SK-N-DZ (cell line): Measurements from ENCODE around the gene TOX4.

ENCODE experiments used
- DNase-seq: peaks from one replicate; pipeline ENCODE4 v3.0.0-alpha.2; 2015; ENCODE audit warnings: low spot score

The TOX4 gene

DNA sequence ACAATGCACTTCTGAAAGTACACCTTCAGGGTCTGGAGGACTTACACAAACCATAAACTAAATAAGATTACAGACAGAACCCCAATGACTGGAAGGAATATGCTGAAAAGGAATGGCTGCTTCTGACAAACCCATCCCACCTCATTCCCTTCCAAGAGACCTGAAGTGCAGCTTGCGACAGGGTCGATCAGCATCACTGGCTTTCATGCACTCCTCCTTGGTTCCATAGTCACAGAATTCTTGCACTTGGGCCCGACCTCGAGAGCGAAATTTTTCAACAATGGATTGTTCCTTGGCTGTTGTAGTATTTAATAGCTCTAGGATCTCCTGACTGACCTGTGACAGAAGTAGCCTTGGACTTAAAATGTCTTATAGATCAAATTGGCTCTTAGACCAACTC, 24.6 kb downstream of the TOX4 start:
- DNase-seq: no peak

DNA sequence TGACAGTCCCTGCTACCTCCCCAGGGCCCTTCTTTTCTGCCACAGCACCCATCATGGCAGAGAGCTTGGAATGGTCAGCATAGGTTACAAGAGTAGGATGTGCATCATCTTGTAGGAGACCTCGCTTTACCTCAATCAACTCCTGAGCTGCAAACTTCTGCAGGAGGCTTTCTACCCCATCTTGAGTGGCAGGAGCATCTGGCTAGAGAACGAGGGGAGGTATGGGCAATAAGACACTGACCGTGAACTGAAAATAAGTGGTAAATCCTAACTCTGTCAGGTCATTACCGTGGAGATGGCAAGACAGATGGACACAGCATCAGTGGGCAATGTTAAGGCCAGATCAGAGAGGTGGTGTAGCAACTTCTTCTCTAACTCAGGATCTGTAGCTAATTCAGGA, 26.4 kb downstream of the TOX4 start:
- DNase-seq: no peak

DNA sequence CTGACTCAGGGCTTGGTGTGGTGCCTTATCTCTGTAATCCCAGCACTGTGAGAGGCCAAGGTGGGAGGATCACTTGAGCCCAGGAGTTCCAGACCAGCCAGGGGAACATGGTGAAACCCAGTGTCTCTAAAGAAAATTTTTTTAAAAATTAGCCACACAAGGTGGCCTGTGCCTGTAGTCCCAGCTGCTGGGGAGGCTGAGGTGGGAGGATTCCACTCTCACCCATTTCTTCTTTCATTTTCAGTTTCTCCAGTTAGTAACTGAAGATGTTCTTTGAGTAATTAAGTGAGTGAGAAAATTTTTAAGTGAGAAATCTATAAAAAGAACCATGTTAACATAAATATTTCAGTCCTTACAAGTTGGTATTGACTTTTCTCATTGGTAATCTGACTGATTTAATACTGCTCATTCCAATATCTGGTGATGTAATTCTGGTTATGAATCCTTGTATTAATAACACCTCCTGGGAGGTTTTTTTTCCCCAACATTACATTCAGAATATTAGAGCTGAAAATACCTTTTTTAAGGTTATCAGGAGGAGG, 28.1 kb downstream of the TOX4 start:
- DNase-seq: no peak

DNA sequence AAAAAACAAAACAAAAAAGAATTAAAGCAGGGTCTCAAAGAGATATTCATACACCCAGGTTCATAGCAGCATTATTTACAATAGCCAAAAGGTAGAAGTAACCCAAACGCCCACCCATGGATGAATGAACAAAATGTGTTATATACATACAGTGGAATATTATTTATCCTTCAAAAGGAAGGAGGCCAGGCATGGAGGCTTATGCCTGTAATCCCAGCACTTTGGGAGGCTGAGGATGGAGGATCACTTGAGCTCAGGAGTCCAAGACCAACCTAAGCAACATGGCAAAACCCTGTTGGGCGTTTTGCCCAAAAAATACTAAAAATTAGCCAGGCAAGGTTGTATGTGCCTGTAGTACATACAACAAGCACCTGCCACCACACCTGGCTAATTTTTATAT, 29.6 kb downstream of the TOX4 start:
- DNase-seq: no peak

DNA sequence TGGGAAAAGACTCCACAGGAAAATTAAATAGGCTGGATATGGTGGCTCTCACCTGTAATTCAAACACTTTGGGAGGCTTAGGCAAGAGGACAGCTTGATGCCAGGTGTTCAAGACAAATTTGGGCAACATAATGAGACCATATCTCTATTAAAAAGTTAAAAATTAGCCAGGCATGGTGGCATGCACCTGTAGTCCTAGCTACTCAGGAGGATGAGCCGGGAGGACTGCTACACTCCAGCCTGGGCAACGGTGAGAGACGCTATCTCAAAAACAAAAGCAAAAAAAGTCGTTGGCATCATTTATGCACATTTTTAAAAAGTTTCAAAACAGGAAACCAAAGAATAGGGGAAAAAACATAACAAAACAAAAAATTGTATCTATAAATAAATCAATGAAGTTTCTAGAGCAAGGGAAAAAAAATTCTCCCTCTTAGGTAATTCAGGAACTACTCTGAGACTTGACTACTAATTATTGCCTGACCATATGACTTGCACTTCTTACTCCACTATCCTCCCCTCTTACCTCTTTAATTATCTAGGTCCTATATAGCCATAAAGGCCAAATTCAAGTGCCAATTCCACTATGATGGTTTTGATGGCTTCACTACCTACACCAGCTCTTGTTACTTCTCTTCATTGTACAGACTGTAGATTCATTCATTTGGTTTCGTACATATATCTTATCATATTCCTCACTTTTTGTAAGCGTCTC, 32.6 kb downstream of the TOX4 start:
- no peak for DNase-seq

DNA sequence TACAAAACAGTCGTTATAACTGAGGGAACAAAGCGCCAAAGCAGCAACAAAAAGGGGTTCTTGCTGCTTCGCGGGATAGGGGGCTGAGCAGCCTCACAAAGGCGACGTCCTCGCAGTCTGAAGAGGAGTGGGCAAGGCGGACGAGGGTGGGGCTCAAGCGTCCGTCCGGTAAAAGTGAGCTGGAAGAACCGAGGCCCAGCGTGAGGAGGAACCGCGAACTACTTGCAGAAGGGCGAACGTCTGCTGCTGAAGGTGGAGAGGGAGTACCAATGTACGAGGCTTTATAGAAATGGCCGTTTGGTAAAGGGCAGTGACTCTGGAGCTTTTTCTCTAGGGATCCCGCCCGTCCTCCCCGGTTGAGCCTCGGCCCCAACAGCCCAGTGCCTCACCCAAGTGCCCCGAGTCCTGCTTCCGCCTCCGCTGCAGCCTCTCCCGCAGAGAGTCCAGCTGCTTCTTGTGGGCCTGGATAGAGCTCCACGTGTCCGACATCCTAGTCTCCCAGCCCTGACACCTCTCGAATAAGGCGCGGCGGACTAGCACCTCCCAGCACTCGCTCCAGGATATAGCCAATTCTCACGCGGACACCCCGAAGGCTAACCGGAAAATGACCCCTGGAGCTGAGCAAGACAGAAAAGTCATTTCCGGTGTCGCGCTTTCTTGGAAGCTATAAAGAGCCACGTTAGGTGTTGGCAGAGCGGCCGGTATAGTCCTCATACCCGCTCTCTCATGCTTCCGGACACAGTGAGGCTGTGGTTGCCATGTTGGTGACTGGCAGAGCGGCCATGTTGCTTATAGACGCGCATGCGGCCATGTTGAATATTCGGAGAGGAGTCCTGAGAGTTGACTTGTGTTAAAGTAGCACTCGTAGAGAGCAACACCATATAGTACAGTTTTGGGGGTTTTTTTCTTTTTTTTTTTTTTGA, 34.0 kb downstream of the TOX4 start, which contains the start of gene METTL3:
TSS of gene METTL3 (minus strand) at position 606 of the 923 bp plus-strand sequence. CDS start at position 489, 117 bp downstream.
- DNase-seq: peak; percentile 98

DNA sequence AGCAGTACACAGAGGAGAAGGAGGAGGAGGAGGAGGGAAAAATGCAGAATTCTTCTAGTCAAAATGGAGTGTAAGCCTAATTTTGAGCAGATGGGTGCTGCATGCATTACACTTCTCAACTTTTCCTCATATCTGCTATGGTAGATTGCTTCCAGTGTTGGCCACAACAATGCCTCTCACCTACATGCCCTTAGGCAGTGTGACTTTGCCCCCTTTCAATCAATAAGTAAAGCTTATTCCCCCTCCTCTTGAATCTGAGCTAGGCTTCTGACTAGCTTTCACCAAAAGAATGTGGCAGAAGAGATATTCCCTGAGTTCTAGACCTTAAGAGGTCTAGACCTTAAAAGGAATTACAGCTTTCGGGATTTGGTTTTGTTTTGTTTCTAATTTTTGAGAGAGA, 37.3 kb downstream of the TOX4 start:
- DNase-seq: no peak

DNA sequence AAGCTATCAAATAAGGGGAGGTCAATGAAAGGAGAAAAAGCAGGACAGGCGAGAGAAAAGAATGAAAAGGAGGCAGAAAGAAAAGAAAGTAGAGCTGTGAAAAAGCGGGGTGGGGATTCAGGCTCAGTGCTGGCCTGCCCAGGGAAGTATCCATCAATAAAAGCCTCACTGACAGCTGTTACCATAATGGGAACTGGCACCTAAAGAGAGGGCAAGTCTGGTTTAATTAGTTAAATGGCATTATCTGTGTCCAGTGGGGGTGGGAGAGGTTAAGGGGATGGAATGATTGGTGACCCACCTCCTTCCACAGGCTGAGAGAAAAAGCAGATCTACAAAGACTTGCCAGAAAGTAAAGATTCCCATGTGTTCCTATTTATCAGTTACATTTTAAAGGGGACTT, 41.7 kb downstream of the TOX4 start:
- DNase-seq: peak; percentile 54

DNA sequence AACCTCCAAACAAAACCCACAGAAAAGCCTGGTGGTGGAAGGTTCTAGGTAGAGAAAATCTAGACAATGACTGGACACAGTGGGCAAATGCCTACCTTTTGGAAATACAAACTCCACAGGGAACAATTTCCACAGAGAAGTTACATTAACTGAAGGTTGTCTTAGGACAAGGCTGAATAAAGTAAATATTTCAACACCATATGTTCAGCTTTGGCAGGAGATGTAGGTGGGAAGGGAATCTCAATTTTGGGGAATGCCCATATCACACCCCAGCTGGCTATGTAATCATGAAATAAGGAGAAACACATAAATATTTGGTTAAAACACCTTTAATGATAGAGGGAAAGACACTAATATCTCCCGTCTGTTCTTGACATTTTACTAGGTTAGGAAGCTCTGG, 43.8 kb downstream of the TOX4 start:
- no peak for DNase-seq

DNA sequence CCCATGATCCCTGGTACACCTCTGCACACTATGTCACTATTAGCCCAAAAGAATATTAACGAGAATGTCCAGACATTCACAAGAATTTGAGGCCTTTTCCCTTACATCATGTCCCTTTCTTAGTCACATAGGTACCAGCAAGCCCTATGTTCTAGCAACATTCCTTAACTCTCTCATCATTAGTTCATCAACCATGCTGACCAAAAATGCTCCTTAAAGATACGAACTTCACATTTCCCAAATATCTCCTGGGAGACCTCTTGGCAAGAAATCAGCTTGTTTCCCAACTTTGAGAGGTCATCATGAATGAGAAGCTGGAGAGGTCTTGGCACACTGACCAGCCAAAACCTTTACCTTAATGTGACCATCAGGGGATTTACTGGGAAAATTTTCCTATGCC, 44.5 kb downstream of the TOX4 start:
- DNase-seq: no peak

DNA sequence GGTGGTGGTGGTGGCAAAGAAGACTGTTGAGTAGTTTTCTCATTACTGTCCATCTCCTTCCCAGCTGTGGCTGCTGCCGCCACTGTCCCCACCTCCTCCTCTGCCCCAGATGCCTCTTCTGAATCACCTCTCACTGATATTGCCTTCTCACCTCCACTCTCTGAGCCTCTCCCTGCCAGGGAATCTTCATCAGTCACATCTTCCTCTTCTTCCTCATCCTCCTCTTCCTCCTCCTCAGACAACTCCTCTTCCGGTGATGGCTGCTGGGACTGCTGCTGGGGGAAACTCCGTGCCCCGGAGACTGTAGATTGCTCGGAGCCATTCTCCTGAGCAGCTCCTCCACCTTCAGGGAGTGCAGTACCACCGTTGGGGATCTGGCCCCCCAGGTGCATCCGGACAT, 46.2 kb downstream of the TOX4 start:
- DNase-seq: no peak

DNA sequence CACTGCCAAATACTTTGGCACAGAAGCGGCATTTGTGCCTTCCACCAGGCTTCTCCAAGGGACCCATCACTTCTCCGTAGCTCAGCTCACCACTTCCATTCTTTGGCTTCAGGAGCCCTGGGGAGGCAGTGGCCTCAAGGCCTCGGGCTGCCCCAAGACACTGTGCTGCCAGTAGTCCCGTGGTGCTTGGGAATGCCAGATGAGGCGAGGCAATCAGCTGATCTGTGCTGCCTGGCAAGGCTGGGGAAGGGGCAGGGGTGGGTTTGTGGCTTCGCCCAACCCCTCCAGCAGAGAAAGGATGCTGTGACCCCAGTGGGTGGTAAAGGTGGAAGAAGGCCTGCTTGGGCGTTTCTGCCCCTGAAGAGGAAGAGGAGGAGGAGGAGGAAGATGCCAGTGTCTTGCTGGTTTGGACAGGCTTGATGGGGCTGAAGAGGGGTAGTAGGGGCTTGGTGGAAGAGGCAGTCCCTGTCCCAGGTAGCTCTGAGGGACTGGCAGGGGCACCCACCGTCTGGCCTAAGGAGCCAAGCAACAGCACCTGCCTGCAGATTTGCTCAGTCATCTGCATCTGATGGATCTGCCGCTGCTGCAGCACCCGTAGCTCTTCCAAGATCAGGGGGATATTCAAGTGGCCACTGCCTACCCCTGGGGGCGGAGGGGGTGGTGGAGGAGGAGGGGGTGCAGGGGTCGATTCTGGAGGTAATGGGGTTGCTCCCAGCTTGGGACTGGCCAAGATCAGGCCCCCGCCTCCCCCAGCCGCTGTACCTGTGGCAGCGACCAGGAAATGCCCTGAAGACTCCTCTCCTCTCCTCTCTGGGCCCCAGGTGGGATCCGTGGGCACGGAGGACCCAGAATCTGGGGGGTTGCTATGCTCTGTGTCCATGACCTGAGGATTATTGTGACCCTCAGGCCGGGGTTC, 47.8 kb downstream of the TOX4 start:
- no peak for DNase-seq

DNA sequence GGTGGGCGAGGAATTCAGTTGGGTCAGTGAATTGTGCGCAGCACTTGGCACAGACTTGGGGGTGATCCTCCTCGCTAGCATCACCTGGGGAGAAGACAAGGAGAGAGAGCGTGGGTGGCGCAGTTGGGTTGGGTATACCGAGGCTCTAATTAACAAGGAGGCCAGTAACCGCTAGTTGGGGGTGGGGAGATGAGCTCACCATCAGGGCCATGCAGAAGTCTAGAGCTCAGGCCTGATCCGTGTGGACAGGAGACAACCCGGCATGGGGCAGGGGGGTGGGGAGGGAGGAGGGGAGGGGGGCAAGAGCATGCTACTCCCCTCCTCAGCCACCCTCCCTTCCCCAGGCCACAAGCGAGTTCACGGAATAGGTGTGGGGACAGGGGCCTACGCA, 48.6 kb downstream of the TOX4 start:
- DNase-seq: peak; percentile 26

DNA sequence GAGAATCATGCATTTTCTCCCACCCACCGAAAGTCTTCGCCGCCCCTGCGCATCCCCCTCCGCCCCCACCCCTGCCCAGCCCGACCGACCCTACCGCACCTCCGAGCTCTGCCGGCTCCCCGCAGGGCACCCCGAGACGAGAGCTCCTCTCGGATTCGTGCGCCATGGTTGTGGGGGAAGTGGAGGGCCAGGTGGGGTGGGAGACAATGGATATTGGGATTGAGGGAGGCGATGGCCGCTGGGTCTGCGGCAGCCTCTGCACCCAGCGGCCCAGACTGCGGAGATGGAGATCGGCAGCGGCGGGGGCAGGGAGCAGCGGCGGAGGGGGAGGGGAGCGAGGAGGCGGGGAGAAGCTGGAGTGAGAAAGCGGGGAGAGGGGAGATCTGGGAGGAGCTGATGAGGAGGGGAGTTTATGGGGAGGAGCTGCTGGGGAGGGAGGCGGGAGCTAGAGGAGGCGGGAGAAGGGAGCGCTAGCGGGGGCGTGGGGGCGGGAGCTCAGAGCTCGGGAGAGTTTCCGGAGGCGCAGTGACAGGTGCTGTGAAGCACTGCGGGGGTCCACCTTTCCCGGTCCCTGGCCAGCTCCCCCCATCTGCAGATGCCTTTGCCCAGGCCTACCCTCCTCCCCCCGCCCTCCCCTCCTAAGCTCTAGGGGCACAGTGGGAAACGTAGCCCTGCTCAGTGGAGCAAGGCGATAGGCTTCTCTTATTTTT, 49.1 kb downstream of the TOX4 start, which contains the start of gene SALL2:
TSS of gene SALL2 (minus strand) at position 385 of the 710 bp plus-strand sequence. CDS start at position 166, 219 bp downstream.
- DNase-seq: peak; percentile 86

DNA sequence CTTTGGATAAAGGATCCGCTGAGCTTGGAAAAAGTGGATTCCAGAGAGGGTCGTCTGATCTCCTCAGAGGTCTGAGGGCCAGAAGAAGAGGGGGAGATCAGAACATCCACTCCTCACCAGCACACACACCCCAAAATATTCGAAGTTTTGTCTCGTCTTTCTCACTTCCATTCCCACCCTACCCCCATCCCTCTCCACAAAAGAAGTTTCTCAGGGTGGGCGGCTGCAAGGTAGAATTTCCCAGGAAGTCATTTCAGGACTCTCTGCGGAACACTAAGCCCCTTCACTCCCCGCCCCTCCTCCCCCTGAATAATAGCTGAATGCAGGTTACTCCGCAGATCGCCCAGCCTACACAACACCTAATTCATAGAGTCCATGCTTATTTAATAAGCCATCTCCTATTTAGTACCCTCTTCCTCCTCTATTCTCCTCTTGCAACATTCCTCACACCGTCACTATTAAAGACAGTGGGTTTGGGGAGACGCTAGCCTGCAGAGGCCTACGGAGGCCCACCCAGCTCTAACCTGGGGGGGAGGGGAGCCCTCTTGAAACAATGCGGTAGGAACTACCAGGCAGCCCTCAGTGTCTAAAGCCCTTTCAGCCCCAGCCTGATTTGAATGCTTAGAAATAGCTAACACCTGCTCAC, 49.8 kb downstream of the TOX4 start:
- DNase-seq: no peak

DNA sequence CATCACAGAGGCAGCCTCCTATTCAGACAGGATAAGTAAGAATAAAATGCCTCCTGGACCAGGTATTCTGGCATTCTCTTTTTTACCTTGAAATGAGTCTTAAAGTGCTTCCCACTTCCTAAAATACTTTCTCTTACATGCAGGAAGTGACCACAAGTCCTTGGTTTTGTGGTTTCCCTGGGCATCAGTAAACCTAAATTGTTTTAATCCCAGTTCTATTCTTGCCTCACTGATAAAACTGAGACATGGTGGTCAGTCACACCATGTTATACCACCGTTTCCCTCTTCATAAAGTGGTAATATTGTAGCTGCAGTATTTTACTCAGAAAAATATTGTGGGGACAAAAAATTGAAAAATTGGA, 50.3 kb downstream of the TOX4 start:
- DNase-seq: no peak

DNA sequence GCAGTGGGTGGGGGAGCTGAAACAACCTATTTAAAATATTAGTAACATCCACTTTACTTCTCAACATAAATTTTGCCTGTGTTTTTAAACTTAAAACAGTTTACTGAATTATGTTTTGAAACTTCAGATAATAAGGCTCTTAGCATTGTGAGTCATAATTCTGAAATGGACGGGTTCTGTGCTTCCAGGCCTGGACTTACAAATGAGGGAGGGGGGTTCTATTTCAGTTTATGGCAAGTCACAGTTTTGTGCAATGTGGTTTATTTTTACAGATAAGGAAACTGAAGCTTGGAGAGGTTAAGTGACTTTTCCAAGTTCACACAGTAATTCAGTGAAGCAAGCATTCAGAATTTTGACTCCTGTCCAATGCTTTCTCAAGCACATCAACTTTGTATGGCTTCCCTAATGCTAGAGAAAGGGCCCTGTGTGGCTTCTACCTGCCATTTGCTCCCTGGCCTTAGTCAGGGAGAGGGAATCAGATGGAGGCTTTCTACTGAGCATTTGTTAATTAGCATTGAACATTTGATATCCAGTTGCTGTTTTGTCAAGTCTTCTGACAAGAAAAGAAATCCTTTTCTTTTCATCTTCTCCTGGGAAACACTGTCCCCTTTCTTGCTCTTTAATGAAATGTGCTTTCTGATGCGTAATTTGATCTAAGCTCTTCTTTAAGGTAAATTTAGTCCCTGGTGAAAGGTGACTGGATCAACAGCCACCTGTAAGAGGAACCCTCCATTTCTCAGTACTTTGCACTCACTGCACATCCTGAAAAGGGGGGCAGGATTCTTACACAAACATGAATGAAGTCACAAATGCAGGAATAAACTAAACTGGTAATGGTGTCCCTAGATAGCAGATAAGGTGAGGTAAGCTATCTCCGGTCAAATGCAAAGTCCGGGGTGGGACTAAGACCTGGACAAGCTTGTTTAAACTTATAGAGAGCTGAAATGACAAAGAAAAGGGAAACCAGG, 51.7 kb downstream of the TOX4 start:
- DNase-seq: no peak

DNA sequence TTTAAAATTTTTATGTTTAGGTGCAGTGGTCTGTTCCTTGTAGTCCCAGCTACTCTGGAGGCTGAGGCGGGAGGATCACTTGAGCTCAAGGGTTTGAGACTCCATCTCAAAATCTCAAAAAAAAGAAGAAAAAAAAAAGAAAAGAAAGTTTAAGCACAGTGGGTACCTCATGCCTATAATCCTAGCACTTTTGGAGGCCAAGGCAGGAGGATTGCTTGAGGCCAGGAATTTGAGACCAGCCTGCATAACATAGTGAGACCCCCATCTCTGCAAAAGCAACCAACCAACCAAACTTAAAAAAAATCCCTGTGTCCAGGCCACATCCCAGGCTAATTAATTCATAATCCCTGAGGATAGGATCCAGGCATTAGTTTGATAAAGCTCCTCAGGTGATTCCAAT, 52.5 kb downstream of the TOX4 start:
- no peak for DNase-seq

DNA sequence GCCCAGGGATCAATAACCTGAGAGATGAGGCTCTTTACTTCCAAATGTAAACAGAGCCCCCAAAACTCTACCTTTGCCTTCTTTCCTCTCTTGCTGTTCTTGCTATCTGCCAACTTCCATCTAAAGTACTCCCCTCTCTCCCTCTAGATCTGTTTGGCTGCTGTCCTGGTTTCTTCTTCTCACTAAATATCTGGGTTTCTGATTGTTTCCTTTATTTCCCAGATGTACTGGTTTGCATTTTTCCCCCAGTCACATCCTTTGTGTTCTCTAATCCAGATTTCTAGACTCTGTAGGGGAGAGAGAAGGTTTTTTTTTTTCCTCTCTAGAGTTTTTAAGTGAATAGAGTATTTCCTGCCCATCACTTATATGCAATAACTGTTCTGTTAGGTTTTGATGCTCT, 56.3 kb downstream of the TOX4 start:
- no peak for DNase-seq
